ENCODE measurements around the gene PLEKHA1.

The PLEKHA1 gene

GRCh38 chr10:122455376-122456079 lies 81.0 kb downstream of the PLEKHA1 start:
- no peak for TF ChIP-seq CTCF (IDR thresholded peaks at IDR 0.05; ENCODE audit: poor library complexity, severe bottlenecking)
- DNase-seq (ENCODE audit: low spot score) = no peak
- ATAC-seq (ENCODE audit: low read depth) = no peak
- Histone ChIP-seq H3K27ac (ENCODE audit: poor library complexity, severe bottlenecking) (no peak overlapping the region), H3K4me1 (ENCODE audit: insufficient read depth, poor library complexity, severe bottlenecking) (no peaks in the 10 kb centered on the region), H3K36me3 (ENCODE audit: low read depth) (no peaks in the 10 kb centered on the region), H3K9me3 (ENCODE audit: severe bottlenecking) (no peaks in the 10 kb centered on the region), H3K27me3 (ENCODE audit: insufficient read depth, poor library complexity, severe bottlenecking) (no peaks in the 10 kb centered on the region), H3K4me3 (ENCODE audit: severe bottlenecking) (no peak overlapping the region)

GRCh38 chr10:122457934-122458333 lies 83.4 kb downstream of the PLEKHA1 start:
- H3K9me3 ChIP-seq (ENCODE audit: severe bottlenecking) = no peaks in the 10 kb centered on the region
- H3K36me3 ChIP-seq (ENCODE audit: low read depth) = no peaks in the 10 kb centered on the region
- DNase-seq (ENCODE audit: low spot score) (no peak), ATAC-seq (ENCODE audit: low read depth) (no peak)
- no peak for TF ChIP-seq CTCF (IDR thresholded peaks at IDR 0.05; ENCODE audit: poor library complexity, severe bottlenecking)
- no peaks in the 10 kb centered on the region for H3K27me3 ChIP-seq (ENCODE audit: insufficient read depth, poor library complexity, severe bottlenecking)
- H3K27ac ChIP-seq (ENCODE audit: poor library complexity, severe bottlenecking) = no peak overlapping the region
- H3K4me1 ChIP-seq (ENCODE audit: insufficient read depth, poor library complexity, severe bottlenecking) = no peaks in the 10 kb centered on the region
- no peak overlapping the region for H3K4me3 ChIP-seq (ENCODE audit: severe bottlenecking)

GRCh38 chr10:122458693-122459092 lies 84.2 kb downstream of the PLEKHA1 start:
- H3K27ac ChIP-seq (ENCODE audit: poor library complexity, severe bottlenecking) = no peak overlapping the region
- H3K4me3 ChIP-seq (ENCODE audit: severe bottlenecking) = no peak overlapping the region
- peaks cover under 1% of the 10 kb centered on the region; the same call in 1 of the 2 replicates for H3K36me3 ChIP-seq (ENCODE audit: low read depth)
- peaks cover 3% of the 10 kb centered on the region for H3K4me1 ChIP-seq (ENCODE audit: insufficient read depth, poor library complexity, severe bottlenecking)
- TF ChIP-seq CTCF (IDR thresholded peaks at IDR 0.05; ENCODE audit: poor library complexity, severe bottlenecking) = no peak
- H3K27me3 ChIP-seq (ENCODE audit: insufficient read depth, poor library complexity, severe bottlenecking) = no peaks in the 10 kb centered on the region
- H3K9me3 ChIP-seq (ENCODE audit: severe bottlenecking) = no peaks in the 10 kb centered on the region
- ATAC-seq (ENCODE audit: low read depth) (no peak), DNase-seq (ENCODE audit: low spot score) (no peak)

- H3K4me1 ChIP-seq (ENCODE audit: insufficient read depth, poor library complexity, severe bottlenecking) = peaks cover 5% of the 10 kb centered on the region
- no peaks in the 10 kb centered on the region for H3K27me3 ChIP-seq (ENCODE audit: insufficient read depth, poor library complexity, severe bottlenecking)
- H3K27ac ChIP-seq (ENCODE audit: poor library complexity, severe bottlenecking) = no peak overlapping the region
- no peak for ATAC-seq (ENCODE audit: low read depth)
- TF ChIP-seq CTCF (IDR thresholded peaks at IDR 0.05; ENCODE audit: poor library complexity, severe bottlenecking) = no peak
- H3K36me3 ChIP-seq (ENCODE audit: low read depth) = peaks cover 8% of the 10 kb centered on the region
- H3K9me3 ChIP-seq (ENCODE audit: severe bottlenecking) = no peaks in the 10 kb centered on the region
- DNase-seq (ENCODE audit: low spot score) = no peak
- no peak overlapping the region for H3K4me3 ChIP-seq (ENCODE audit: severe bottlenecking)
These were observed 85.2 kb downstream of the PLEKHA1 start for GRCh38 chr10:122459561-122460273.

GRCh38 chr10:122460891-122461293 lies 86.4 kb downstream of the PLEKHA1 start:
- H3K36me3 ChIP-seq (ENCODE audit: low read depth) = peaks cover 16% of the 10 kb centered on the region
- no peak for TF ChIP-seq CTCF (IDR thresholded peaks at IDR 0.05; ENCODE audit: poor library complexity, severe bottlenecking)
- no peaks in the 10 kb centered on the region for H3K9me3 ChIP-seq (ENCODE audit: severe bottlenecking)
- no peak for DNase-seq (ENCODE audit: low spot score)
- no peaks in the 10 kb centered on the region for H3K27me3 ChIP-seq (ENCODE audit: insufficient read depth, poor library complexity, severe bottlenecking)
- H3K4me3 ChIP-seq (ENCODE audit: severe bottlenecking) = peak overlapping the region; percentile 92
- H3K4me1 ChIP-seq (ENCODE audit: insufficient read depth, poor library complexity, severe bottlenecking) = peaks cover 5% of the 10 kb centered on the region
- peak overlapping the region; percentile 50 for H3K27ac ChIP-seq (ENCODE audit: poor library complexity, severe bottlenecking)
- ATAC-seq (ENCODE audit: low read depth) = no peak

Measured in RWPE2 (cell line).